UCSD-AML1 (cell line): ENCODE measurements around the gene KAT5.
"Not testable (repeated sequence)": the region's sequence is repeated elsewhere in the genome, so short reads cannot be mapped to it uniquely, and the experiment has no call there.

Experiments
- DNase-seq: peaks from one replicate; lab custom pipeline; 2025; ENCODE audit not compliant: unreplicated experiment; lab: John Stamatoyannopoulos, UW

The KAT5 gene

DNA sequence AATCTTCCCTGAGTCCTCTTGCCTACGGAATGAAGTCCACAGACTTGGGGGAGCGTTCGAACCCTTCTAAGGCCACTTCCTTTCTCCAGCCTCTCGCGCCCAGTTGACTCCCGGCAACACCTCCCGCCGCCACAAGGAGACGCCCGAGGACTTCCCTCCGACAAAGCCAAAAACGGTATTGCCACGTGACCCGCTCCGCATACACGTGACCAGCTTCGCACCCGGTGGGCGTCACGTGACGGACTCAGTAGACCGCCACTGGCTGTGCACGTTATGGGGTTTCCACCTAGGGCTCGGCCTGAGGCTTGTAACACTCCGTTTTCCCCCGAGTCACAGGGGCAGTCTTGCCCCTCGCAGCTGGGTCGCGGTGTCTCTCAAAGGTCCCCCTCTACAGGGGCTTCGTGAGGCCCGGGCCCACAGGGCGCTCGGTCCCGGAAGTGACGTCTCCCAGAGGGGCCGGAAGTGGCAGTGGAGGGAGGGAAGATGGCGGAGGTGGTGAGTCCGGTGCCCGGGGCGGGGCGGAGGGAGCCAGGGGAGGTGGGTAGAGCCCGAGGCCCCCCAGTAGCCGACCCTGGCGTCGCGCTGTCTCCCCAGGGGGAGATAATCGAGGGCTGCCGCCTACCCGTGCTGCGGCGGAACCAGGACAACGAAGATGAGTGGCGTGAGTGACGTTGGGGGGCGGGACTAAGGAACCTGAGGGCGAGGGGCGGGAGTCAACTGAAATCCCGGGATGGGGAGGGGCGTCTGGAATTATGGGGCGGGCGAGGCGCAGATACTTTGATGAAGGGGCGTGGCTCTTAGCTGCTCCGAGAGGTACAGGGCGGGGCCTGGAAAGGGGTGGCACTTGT lies at the start of gene KAT5:
KAT5 (plus strand) TSS at position 468 of the 848 bp plus-strand sequence; CDS start at position 484, 16 bp downstream.
- peak; percentile 99 for DNase-seq

DNA sequence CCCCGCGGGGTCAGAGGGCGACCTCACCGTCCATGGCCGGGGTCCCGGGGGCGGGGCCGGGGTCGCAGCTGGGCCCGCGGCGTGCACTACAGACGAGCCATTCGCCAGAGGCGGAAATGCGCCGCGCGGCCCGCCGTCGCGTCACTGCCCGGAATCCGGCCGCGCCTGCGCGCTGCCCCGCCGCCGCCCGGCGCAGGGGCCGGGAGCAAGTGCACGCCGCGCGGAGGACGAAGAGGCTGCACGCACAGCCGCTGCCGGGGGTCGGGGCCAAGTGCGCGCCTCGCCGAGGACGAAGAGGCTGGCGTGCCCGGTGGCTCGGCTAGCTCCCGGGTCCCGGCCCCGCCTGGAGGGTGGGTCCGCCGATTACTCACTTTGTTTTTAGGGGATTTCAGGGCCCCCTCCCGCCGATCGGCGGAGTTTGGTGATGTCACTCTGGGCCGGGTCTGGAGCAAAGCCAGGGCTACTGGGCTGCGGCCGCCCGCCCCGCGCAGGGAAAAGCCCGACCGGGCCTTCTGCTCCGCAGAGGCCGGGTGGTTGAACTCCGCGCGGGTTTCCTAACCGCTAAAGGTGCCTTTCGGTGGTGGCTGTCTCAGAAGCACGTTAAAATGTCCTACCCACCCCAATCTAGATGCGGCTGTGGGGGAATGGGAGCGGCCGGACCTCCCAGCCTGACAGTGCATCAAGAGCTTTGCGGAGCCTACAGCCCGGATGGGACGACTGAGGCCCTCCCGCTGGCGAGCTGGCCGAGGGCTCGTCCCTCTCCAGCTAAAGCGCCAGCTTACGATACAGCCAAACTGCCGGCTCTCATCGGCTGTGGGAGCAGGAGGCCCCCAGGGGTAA lies 49.0 kb upstream of the KAT5 start, which contains the start of gene RELA:
RELA (minus strand) TSS at position 118 of the 840 bp plus-strand sequence; CDS start at position 34, 84 bp downstream.
- peak; percentile 93 for DNase-seq

DNA sequence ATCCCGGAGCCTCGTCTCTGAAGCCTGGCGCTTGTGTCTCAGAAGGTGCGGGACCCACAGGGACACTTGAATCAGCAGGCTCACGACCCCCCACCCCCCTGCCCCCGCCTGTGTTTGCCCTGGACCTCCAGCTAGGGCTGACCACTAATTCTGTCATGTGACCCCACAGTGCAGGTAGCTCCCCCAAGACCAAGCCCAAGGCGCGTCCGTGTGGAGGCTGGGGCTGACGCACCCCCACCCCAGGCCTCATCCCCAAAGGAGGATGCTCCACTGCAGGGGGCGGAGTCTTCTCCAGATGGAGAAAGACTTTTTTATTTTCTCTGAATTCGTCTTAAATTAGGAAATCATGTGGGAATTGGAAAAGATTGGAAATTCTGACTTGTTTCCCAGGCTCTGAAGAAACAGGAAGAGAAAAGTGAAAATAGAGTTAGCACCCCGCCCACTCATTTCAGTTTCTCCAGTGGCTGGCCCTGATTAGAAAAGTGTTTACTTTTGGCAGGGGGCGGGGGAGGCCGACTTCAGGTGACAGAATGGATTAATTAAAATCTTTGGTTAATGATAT lies 48.3 kb upstream of the KAT5 start:
- DNase-seq = no peak

DNA sequence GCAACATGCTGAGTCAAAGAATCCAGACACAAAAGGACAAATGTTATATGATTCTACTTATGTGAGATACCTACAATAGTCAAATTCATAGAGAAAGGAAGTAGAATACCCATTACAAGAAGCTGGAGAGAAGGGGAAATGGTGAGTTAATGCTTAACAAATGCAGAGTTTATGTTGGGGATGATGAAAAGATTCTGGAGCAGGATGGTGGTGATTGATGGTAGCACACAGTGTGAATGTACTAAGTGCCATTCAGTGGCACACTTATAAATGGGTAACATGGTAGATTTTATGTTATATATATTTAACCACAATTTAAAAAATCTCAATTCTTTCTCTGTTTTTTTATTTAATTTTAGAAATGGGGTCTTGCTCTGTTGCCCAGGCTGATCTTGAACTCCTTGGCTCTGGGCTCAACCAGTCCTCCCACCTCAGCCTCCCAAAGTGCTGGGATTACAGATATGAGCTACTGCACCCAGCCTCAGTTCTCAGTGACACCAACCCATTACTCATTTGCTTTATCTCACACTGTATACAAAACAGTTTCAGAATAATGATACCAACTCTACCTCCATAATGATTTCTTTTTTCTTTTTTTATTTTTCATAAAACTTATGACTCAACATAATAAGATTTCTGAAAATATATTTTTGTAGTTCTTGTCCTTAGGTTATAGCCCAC lies 39.7 kb upstream of the KAT5 start:
- no peak for DNase-seq

DNA sequence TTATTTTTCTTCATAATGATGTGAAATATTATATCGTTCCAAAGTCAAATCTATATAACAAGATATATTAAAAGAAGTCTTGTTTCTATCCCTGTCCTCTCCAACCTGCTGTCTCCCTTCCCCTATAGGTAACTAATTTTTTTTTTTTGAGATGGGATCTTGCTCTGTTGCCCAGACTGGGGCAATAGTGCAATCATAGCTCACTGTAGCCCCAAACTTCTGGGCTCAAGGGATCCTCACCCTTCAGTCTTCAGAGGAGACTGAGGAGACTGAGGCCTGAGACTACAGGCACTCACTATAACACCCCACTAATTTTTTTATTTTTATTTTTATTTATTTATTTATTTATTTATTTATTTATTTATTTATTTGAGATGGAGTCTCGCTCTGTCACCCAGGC lies 39.1 kb upstream of the KAT5 start:
- no peak for DNase-seq

DNA sequence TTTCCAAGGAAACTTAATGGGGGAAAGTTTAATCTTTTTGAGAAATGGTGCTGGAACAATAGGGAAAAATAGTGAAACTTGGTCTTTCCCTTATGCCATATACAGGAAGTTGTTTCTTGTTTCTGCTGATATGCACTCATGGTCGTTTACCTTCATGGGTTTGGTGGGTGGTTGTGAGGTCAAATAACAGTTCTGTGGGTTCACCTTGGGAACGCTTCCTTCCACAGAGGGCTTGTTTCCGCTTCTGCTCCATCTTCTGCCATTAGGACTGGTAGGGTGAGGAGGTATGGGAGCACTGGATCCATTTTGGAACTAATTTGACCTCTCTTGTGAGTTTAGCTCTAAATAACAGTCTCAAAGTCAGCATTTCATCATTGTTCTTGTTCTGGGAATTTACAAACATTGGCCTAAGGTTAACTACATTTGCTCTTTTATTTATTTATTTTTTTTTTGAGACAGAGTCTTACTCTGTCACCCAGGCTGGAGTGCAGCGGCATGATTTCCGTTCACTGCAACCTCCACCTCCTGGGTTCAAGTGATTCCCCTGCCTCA lies 31.8 kb upstream of the KAT5 start:
- no peak for DNase-seq

DNA sequence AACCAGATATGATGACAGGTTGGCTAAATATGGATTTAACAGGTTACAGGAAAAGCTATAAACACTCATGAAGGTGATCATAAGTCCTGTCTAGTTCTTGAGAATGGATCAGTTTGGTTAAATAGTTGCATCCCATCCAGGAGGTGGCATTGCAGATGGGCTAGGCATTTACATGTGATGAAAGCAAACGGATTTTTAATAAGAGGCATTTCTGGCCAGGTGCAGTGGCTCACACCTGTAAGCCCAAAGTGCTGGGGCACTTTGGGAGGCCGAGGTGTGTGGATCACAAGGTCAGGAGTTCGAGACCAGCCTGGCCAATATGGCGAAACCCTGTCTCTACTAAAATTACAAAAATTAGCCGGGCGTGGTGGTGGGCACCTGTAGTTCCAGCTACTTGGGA lies 28.6 kb upstream of the KAT5 start:
- not testable (repeated sequence) for DNase-seq

DNA sequence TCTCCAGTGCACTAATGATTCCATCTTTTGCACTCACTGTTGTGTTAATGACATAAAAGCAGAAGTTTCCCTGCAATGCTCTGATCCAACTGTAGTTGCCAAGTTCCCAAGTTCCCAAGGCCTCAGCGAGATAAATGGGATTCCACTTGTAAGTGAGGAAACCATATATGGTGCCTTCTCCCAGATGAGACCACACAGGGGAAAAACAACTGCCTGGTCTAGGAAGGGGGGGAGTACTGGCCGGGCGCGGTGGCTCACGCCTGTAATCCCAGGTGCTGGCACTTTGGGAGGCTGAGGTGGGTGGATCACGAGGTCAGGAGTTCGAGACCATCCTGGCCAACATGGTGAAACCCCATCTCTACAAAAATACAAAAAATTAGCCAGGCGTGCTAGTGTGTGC lies 26.1 kb upstream of the KAT5 start:
- no peak for DNase-seq

DNA sequence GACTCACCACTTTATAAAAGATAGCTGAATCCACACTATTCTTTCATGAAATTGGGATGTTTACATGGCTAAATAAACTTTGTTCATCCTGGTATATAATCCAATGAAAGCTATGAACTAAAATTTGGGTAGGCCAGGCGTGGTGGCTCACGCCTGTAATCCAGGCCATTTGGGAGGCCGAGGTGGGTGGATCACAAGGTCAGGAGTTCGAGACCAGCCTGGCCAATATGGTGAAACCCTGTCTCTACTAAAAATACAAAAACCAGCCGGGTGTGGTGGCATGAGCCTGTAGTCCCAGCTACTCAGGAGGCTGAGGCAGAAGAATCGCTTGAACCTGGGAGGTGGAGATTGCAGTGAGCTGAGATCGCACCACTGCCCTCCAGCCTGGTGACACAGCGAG lies 20.2 kb upstream of the KAT5 start:
- not testable (repeated sequence) for DNase-seq

DNA sequence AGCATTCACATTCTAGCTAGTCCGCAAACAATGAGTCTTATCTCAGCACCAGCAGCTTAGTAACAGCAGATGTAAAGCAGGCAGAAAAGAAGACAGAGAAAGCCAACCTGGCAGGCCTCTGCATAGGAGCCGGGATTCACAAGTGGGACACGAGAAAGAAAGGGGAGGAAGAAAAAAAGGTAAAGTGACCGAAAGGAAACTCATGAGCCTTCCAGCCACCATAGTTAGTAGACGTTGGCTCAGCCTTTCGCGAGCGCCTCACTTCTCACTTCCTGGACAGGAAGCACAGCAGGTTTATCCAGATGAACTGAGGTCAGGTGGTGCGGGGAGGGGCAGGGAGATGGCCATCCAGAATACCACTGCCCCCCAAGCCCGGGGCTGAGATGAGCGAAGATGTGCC lies 19.7 kb upstream of the KAT5 start:
- DNase-seq = peak; percentile 17

DNA sequence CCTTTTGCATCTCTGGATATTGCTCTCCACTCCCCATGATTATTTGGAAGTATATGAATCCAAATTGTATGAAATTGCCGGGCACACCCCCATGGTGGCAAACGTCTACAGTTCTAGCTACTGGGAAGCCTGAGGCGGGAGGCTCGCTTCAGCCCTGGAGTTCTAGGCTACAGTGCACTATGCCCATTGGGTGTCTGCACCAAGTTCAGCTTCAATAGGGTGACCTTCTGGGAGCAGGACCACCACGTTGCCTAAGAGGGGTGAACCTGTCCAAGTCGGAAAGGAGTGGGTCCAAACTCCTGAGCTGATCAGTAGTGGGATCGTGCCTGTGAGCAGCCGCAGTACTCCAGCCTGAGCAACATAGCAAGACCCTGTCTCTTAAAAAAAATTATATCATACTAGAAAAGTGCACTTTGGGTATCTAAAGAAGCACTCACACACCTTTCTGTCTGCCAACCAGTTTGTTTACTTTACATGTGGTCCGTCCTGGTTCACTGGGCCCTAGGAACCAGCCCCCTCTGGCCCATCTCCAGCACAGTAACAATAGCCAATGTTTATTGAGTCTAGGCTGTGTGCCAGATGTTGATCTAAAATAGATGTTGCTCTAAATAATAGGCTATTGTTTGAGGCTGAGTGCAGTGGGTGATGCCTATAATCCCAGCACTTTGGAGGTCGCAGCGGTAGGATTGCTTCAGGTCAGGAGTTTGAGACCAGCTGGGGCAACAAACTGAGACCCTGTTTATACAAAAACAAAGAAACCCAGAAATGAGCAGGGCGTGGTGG lies 16.4 kb upstream of the KAT5 start:
- DNase-seq = no peak

DNA sequence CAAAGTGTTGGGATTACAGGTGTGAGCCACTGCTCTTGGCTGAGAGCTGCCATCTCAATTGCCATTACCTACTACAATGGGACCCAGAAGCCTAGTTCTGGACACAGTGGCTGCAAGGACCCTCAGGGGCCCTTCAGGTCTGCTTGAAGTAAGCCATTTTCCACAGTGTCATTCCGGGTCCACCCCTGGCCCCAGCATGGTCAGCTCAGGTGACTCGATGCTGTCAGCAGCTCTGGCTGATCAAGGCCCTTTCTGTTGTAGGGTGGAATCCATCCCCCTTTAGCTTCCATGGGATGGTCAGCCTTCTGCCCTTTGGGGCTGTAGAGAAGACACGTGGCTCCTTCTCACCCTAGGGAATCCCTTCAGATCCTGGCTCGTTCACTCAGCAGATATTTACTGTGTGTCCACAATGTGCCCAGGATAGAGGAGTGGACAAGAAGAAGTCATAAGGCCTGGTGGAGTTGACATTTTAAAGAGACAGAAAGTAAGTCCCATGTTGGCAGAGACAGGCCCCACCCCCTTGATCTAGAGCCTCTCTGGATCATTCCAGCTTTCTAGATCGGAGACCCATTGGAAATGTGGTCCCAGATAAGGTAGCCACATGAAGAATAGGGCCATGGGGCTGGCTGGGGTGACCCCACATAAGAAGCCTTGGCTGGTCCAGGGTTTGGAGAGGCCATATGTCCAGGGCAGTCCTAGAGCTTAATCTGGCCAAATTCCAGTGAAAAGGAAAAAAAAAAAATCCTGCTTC lies 15.1 kb upstream of the KAT5 start:
- DNase-seq = no peak

DNA sequence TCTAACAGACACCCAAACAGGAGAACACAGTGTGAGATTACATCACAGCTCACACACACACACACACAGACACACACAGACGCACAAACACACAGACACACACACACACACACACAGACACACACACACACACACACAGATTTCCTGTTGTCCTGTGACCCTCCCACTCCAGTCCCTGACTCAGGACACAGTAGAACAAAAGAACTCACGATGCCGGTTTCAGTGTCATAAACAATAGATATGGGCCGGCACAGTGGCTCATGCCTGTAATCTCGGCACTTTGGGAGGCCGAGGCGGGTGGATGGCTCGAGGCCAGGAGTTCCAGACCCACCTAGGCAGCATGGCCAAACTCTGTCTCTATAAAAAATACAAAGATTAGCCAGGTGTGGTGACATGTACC lies 13.8 kb upstream of the KAT5 start:
- DNase-seq = no peak

DNA sequence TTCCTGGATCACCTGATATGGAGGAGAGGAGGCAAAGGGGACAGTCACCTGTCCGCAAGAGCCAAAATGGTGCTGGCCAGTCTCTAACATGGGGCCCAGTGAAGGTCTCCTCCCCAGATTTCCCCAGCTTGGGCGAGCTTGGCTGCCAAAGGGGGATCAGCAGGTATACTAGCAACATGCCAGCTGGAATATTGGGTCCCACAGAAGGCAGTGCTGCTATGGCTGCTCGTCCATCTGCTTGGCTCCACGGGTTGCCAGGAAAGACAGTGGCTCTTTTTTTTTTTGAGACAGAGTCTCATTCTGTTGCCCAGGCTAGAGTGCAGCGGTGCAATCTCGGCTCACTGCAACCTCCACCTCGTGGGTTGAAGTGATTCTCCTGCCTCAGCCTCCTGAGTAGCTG lies 12.7 kb upstream of the KAT5 start:
- DNase-seq = no peak

DNA sequence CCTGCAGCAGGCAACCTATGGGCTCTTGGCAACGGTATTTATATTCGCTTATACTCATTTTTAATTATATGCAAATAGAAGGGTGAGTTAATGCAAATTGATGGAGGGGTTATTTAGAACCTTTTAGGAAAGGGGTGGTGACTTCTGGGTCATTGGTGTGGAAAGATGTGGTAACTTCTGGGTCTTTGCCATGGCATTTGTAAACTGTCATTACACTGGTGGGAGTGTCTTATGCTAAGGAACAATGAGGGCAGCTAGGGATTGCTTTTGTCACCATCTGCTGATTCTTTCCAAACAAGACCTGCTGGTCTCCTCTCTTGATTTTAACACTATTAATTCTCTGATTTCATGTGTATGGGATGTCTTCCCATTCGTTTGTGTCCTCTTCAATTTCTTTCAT lies 11.7 kb upstream of the KAT5 start:
- no peak for DNase-seq

DNA sequence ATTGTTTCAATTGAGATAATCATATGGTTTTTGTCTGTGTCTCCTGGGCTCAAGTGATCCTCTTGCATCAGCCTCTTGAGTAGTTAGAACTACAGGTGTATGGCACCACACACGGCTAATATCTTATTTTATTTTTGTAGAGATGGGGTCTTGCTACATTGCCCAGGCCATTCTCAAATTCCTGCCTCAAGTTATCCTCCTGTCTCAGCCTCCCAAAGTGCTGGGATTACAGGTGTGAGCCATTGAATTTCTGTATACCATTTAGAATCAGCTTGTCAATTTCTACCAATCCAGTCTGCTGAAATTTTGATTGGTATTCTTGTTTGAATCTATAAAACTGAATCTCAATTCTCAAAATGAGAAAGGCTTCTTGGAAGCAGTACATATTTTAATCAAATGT lies 10.4 kb upstream of the KAT5 start:
- no peak for DNase-seq

DNA sequence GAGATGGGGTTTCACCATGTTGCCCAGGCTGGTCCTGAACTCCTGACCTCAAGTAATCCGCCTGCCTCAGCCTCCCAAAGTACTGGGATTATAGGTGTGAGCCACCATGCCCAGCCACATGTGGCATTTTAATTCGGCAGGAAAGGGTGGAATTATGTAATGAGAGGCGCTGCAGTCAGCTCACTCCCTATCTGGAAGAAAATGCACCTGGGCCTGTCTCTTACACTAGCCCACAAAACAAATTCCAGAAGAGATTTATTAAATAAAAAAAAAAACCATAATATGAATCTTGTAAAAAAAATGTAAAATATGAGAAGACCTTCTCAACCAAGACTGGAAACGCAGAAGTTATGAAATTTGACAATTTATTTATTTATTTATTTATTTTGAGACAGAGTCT lies 8.2 kb upstream of the KAT5 start:
- DNase-seq = no peak

DNA sequence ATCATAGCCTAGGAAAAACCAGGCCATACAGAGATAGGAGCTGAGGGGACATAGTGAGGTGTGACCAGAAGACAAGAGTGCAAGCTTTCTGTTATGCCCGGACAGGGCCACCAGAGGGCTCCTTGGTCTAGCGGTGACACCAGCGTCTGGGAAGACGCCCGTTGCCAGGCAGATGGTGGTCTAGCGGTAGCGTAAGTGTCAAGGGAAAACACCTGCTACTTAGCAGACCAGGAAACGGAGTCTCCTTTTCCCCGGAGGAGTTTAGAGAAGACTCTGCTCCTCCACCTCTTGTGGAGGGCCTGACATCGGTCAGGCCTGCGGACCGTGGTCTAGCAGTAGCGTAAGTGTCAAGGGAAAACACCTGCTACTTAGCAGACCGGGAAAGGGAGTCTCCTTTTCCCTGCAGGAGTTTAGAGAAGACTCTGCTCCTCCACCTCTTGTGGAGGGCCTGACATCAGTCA lies 5.7 kb upstream of the KAT5 start:
- DNase-seq = peak; percentile 47

DNA sequence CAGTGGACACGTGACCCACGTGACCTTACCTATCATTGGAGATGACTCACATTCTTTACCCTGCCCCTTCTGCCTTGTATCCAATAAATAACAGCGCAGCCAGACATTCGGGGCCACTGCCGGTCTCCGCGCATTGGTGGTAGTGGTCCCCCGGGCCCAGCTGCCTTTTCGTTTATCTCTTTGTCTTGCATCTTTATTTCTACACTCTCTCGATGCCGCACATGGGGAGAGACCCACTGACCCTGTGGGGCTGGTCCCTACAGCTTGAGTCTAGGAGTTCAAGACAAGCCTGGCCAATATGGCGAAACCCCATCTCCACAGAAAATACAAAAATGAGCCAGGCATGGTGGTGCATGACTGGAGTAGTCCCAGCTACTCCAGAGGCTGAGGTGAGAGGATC lies 5.0 kb upstream of the KAT5 start:
- not testable (repeated sequence) for DNase-seq
